HG02623 (cell line): ENCODE results near the gene MMP2.

Experiments
- ATAC-seq: cut with Tn5 transposase; IDR thresholded peaks from one replicate; pipeline ENCODE4 v1.9.1; 2021; ENCODE audit warnings: moderate library complexity; ENCODE audit not compliant: unreplicated experiment

The MMP2 gene

DNA sequence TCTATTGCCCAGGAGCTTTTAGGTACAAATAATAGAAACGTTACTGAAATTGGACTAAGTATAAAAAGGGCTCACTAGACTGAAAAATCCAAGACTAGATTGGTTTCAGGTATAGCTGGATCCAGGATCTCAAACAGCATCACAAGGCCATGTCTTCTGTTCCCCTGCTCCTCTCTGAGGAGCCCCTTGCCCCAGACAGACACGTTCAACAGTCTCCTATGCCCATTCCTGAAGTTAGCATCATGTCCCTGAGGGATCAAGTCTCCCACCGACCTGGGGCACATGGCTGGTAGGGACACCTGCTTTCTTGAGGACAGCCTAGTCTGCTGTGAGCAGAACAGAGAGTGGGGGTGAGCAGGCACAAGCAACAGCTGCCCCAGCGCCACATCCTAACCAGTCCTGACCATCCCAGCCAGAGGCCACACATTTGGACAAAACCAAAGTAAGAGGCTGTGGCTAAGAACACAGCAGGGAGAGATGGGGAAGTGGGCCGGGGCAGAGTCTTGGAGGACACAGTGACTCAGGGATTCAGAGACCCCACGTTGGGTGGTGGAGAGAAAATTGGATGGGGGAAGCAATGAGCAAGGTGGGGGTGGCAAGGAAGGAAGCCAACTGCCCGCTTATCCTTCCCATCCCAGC is 10.5 kb upstream of the MMP2 start:
- ATAC-seq: no peak

- no peak for ATAC-seq
Observed at GRCh38 chr16:55469821-55470532, 9.0 kb upstream of the MMP2 start.

- ATAC-seq: no peak
Observed at GRCh38 chr16:55470533-55471371, 8.2 kb upstream of the MMP2 start.

- peak; percentile 64 for ATAC-seq
Observed at GRCh38 chr16:55471448-55472097, 7.4 kb upstream of the MMP2 start.

- no peak for ATAC-seq
Observed at GRCh38 chr16:55473587-55473986, 5.4 kb upstream of the MMP2 start.

DNA sequence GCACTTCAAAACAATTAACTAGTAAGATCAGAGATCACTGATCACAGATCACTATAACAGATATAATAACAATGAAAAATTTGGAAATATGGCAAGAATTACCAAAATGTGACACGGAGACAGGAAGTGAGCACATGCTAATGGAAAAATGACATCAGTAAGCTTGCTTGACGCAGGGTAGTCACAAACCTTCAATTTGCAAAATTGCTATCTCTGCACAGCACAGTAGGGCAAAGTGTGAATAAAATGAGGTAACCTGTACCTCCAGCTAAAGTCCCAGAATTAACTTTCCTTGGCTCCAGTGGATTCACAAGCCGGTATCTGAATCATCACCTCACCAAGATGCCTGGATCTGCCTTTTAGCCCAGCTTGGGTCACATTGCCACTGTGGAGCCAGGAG is 4.2 kb upstream of the MMP2 start:
- ATAC-seq: no peak

- no peak for ATAC-seq
Observed at GRCh38 chr16:55475919-55476318, 3.1 kb upstream of the MMP2 start.

GRCh38 chr16:55476625-55477533 is 2.1 kb upstream of the MMP2 start:
- no peak for ATAC-seq

- ATAC-seq: no peak
Observed at GRCh38 chr16:55477736-55478135, 1.3 kb upstream of the MMP2 start.

GRCh38 chr16:55479430-55480140 is 587 bp downstream of the MMP2 start:
- ATAC-seq: no peak

DNA sequence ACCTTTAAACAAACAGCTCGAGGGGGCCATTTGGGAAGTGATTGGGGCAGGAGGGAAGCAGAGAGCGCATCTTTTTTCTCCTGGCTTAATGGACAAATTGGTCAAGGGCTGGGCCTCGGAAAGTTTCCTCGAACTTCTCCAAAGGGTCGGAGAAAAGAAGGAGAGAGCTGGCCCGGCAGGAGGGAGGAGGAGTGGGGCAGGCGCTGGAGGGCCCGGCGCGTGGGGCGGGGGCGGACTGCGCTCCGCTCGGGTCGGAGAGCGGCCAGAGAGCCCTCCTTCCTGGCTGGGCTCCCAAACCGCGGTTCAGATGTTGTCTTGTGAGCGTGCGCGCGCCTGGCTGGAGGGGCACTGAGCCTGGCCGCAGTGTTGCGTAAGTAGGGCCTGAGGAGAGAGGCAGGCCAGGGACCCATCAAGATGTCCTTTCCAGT is 1.2 kb downstream of the MMP2 start:
- ATAC-seq: no peak

DNA sequence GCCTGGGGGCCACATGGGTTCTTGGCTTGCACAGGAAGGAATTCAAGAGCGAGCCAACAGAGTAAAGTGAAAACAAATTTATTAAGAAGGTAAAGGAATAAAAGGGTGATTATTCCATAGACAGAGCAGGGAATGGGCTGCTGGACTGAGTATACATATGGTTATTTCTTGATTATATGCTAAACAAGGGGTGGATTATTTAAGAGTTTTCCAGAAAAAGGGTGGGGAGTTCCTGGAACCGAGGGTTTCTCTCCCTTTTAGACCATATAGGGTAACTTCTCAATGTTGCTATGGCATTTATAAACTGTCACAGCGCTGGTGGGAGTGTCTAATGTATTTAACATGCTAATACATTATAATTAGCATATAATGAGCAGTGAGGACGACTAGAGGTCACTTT is 2.0 kb downstream of the MMP2 start:
- ATAC-seq: no peak

DNA sequence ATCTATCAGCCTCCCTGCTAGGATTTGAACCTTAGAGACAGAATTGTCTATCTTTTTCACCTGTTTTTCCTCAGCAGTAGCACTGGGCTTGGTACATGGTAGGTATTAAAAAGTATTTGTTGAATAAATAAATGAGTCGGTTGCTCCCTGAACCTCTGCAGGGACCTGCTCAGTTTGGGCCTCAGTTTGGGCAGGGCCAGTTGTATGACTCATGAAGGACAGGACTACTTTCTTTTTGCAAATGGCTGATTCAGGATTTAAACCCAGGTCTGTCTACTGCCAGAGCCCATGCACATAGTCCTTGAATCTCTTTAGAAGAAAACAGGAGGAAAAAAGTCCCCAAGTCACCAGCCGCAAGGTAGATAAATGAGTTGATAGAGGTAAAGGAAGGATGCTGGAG is 3.1 kb downstream of the MMP2 start:
- no peak for ATAC-seq

- no peak for ATAC-seq
Observed at GRCh38 chr16:55487048-55487803, 8.2 kb downstream of the MMP2 start.

DNA sequence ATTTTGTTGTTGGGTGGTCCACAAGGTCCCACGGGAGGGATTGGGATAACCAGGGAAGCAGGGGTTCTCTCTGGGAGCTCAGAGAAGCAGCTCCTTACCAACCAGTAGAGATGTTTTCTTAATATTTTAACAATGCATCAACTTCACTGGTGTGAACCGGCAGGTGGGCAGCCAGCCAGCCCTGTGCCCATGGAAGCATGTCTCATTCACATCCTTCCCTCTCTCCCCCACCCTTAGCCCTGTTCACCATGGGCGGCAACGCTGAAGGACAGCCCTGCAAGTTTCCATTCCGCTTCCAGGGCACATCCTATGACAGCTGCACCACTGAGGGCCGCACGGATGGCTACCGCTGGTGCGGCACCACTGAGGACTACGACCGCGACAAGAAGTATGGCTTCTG is 9.3 kb downstream of the MMP2 start:
- no peak for ATAC-seq

DNA sequence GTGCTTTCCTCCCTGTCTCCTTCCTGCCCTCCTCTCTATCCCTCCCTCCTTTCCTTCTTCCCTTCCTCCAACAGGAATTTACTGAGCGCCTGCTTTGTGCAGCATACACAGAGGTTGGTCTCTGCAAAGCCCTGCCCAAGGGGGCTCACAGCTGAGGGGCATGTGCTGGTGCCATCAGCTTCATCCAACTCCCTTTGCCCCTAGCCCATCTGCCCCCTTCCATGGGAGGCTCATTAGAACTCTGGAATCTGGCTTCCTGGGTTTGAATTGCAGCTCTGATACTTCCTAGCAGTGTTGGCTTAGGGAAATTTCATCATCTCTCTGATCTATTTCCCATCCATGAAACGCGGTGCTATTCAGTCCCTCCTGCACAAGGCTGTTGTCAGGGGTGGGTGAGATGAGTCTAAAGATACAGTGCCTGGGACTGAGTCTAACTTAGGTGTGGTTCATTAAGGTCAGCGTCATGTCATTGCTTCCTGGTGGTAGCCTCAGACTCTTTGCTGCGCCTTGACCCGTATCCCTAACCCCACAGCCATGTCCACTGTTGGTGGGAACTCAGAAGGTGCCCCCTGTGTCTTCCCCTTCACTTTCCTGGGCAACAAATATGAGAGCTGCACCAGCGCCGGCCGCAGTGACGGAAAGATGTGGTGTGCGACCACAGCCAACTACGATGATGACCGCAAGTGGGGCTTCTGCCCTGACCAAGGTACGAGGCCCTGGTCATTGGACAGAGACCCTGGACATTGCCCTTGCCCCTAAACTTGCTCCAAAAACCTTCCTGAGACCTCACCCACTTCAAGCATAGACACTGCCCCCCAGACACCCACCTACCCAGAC is 10.3 kb downstream of the MMP2 start:
- no peak for ATAC-seq

GRCh38 chr16:55489956-55490265 is 10.9 kb downstream of the MMP2 start:
- no peak for ATAC-seq

DNA sequence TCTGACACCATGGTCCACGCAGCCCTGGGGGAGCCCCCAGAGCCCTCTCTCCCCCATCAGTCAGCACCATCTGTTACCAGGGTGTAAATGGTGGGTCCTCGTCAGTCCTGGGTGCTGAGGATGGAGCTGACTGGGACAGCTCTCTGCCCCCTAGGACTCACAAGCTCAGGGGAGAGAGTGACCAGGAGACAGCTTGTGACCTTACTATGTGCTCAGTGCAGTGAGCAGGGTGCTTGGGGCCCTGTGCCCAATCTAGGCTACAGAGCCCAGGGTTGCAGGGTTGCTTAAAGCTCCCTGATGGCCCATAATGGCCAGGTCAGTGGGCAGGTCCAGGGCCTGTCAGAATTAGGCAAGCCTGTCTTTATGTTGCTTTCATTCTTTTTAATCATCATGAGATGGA is 11.3 kb downstream of the MMP2 start:
- ATAC-seq: no peak
